HG03108 (cell line): ENCODE data around the gene CLMN.

ENCODE experiments used
- ATAC-seq: cut with Tn5 transposase; IDR thresholded peaks from one replicate; pipeline ENCODE4 v1.9.1; 2021; ENCODE audit warnings: moderate library complexity; ENCODE audit not compliant: unreplicated experiment

The CLMN gene

DNA sequence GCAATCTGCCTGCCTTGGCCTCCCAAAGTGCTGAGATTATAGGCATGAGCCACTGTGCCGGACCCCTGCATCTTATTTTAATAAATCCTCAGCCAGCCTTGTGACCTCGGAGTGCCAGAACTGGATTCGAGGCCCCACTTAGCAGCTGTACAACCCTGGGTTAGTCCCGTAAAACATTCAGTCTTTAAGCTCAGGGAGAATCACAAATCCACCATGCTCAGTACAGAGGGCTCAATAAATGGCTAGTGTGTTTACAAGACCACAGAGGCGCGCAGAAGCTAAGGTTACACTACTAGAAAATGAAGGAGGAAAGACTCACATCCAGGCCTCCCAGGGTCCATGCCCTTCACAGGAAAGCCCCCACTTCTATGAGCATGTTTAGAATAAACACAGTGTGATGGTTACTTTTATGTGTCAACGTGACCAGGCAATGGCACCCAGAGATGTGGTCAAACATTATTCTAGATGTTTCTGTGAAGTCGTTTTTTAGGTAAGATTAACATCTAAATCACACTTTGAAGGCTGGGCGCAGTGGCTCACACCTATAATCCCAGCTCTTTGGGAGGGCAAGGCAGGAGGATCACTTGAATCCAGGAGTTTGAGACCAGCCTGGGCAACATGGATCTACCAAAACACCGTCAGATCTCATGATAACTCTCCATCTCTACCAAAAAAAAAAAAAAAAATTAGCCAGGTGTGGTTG, 55.3 kb downstream of the CLMN start:
- ATAC-seq, result no peak

DNA sequence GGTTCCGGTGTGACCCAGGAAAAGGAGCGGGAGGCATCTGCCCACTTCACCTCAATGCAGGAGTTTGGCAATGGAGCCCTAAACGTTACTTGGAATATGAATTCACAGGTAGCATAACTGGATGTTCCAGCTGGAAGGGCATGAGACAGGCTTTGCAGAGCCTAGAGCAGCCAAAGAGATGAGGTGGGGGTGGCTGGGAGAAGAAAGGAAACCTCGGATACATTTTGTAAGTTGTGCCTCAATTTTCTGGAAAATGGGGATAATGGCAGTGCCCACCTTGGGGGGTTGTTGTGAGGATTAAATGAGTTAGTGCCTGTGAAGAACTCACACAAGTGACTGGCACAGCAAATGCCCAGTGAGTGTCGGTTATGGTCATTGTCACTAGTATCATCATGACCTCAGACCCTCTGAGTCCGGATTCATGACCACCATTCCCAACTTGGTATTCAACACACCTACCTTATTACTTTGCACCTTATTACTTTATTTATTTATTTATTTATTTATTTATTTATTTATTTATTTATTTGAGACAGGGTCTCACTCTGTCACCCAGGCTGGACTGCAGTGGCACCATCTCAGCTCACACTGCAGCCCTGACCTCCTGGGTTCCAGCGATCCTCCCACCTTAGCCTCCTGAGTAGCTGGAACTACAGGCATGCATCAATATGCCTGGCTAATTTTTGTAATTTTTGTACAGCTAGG, 56.0 kb downstream of the CLMN start:
- no peak for ATAC-seq

DNA sequence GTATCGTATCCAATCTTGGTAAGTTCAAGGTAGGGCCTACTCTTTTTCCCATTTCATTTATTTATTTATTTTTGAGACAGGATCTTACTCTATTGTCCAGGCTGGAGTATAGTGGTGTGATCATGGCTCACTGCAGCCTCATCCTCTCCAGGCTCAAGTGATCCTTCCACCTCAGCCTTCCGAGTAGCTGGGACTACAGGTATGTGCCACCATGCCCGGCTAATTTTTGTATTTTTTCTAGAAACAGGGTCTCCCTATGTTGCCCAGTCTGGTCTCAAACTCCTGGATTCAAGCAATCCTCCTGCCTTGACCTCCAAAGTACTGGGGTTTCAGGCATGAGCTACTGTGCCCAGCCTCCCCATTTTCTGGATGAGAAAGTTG, 57.2 kb downstream of the CLMN start:
- ATAC-seq, result no peak

DNA sequence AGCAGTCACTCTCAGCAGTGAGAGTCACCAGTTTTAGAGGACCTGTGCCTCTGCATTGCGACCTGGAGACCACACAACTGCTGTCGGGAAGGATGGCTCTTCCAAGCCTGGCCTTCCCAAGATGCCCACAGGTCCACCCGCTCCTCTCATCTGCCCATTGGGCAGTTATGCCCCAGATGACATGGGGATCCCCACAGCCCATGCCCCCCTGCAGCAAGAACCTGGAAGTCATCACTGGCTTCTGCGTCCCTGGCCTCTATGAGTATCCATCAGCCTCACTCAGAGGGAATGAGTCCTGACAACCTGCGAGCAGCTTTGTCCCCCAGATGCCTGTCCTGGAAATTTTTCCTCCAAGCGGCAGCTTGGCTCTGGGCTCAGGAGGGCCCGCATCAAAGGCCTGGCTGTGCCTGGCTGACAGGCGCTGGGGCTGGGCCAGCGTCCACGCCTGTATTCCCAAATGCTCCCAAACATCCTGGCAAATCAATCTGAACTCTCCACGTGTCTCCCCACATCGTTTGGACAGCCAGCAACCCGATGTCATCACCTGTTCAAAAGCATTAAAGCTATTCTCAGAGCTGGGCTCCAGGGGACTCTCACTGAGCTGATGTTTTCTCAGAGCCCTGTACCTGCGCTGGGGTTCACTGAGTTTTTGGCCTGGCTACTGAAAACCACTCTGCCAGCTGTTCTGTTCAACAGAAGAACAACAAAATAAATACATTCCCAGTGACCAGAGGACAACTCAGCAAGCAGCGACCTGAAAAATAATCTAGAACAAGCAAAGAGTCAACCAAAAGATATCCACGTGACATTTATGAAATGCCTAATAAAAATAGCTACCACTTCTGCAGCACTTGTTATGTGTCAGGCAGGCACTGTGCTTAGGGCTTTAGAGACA, 57.8 kb downstream of the CLMN start:
- no peak for ATAC-seq

DNA sequence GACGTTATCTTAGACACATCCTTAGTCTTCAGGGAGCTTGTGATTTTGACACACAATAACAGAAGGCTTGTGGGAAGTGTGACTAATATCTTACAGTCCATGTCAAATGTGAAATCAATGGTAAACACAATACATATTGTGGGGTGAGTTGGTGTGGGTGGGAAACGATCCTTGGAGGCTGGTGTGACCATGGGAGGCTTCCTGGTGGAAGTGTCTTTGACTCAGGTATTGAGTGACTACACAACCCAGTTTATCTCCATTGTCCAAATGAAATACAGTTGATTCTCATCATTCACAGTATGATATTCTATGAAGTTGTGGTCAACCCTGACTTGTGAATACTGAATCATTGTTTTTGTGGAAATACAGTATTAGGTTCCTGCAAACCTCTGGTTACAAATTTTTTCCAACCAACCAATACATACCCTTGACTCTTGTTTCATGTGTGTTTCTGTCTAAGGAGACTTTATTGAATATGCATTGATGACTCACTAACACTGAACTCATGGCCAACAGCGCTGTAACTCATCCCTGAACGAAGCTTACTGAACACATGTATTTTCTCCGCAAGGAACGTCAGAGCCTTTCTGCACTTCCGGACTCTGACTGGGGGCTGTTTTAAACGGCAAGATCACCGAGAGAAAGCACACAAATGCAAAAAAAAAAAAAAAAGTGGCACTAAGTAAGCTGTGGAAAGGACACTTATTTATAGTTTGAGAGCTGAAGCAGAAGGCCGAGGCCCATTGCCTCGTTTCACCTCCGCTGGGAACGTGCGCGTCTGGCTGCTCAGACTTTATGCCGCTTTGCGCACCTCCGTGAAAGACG, 59.0 kb downstream of the CLMN start:
- ATAC-seq, result no peak

DNA sequence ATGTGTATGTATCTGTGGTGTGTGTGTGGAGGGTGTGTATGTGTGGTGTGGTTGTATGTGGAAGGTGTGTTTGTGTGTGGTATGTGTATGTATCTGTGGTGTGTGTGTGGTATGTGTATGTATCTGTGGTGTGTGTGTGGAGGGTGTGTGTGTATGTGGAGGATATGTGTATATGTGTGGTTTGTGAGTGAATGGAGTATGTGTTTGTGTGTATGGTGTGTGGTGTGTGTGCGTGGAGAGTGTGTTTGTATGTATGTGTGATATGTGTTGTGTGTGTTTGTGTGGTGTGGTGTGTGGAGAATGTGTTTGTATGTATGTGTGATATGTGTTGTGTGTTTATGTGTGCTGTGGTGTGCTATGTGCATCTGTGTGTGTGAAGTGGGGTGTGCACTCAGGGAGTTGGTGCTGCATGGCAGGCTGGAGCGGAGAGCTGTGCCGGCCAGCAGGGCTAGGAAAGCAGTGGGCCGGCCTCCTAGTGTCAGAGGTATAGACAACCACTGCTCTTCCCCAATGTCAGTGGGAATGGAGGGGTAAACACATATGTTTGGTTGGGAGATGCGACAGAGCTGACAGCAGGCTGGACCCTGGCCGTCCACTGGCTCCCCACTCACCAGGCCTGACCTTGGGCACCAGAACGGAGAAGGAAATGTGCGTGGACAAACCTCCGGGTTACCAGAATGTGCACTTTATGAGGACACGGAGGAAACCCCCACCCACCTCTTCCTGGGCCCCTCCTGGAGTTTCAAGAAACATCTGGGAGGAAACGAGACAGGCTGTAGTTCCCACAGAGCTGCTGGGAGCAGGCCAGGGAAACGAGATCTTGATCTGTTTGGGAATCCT, 60.7 kb downstream of the CLMN start:
- ATAC-seq, result no peak

DNA sequence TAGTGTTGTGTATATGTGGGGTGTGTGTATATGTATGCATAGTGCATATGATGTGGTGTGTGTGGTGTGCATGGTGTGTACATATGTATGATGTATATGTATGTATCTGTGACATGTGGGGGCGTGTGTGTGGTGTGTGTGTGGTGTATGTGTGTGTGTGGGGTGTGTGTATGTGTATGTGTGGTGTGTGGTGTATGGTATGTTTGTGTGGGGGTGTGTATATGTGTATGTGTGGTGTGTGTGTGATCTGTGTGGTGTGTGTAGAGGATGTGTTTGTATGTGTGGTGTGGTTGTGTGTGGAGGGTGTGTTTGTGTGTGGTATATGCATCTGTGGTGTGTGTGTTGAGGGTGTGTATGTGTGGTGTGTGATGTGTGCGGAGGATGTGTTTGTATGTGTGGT, 61.6 kb downstream of the CLMN start:
- ATAC-seq, result no peak

DNA sequence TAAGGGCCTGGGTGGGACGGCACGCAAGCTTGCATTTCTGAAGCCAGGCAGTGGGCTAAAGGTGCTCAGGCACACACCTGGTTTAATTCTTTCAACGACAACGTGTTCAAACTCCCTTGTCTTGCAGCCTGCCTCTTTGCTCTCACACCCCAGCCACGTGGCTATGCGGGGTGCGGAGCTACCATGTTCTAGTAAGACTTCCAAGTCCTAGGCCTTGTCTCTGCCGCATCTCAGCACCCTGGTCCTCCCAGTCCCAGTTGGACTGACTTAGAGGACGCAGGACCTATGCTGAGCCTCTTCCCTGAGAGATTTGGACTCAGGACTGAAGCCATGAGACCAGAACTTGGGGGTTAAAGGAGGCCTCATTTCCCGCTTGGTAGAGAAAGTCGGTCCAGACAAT, 62.2 kb downstream of the CLMN start:
- ATAC-seq, result no peak

DNA sequence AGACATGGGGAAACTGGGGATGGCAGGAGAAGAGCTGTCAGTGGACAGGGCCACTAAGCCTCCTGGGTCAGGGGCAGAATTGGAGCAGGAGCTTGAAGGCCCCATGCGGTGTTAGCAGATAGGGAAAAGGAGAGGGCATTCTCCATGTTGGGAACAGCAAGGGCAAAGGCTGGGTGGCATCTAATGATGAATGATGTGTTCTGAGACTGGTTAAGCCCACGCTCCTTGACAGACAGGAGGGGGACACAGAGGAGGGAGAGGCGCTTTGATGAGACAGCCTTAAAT, 63.0 kb downstream of the CLMN start:
- no peak for ATAC-seq

DNA sequence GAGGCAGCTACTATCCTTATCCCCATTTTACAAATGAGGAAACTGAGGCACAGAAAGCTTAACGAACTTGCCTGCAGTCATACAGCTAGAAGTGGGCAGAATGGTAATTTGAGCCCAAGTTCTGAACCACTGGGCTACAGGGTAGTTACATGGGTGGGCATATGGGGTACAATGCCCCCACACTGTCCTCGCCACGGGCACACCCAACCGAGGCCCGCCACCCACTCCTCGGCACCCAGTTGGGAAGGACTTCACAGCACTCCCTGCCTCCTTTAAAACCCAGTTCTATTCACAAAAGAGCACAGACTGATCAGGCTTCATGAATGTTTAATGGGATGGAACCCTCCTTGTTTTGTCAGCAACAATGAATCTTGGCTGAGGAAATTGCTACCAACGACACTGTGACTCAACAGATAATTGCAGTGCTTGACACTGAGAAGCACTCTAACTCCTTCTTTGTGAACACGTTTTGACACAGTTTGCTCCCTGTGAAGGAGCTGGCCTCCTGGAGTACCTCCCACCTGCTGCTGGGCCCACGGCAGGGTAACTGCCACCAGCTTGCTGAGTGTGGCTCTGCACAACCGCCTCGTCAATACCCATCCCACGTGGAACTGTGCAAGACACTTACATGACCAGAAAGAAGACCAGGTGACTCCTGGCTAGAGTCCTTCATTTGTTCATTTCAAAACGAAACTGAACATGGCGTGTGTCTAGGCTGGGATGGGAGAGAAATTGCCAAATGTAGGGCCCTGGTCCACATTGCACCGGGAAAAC, 63.5 kb downstream of the CLMN start:
- ATAC-seq, result no peak

DNA sequence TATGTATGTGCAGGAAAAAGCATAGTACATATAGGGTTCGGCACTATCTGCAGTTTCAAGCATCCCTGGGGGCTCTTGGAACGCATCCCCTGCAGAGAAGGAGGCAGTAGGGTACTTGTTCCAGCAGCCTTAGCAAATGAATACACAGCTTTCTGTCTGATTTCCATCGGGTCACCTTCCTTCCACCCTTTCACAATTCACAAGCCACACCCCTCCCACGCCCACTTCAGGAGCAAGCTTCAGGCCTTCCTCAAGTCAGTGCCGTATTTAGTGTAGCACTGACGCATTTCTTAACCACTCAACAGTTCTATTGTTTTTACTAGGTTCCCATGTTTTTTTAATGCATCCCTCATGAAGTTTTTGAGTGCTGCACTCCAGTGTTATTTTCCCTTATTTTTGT, 64.2 kb downstream of the CLMN start:
- ATAC-seq, result no peak

DNA sequence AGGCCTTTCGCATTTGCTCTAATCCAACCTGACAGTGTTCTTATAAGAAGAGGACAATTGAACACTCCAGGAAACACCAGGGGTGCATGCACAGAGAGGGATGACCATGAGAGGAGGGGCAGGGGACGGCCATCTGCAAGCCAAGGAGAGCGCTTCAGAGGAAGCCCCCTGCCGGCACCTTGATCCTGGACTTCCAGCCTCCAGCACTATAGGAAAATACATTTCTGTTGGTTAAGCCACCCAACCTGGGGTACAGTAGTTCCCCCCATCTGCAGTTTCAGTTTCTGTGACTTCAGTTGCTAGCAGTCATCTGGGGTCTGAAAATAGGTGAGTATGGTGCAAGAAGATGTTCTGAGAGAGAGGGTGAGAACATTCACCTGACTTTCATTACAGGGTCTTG, 64.7 kb downstream of the CLMN start:
- ATAC-seq, result peak; percentile 37

DNA sequence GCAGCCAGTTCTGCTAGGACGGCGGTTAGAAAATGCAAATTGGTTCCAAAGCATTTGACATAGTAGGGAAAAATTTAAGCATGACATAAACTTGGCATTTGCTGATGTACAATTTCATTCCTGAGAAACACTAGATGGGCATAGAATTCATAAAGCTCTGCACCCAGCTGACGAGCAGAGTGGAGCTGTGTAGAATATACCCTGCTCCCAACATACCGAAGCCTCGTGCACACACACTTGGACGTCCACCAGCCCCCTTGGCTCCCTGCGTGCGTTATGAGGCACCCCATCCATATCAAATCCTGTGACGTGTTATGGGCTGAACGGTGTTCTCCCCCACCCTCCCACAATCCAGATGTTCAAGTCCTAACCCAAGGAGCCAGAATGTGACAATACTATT, 65.4 kb downstream of the CLMN start:
- ATAC-seq, result no peak

DNA sequence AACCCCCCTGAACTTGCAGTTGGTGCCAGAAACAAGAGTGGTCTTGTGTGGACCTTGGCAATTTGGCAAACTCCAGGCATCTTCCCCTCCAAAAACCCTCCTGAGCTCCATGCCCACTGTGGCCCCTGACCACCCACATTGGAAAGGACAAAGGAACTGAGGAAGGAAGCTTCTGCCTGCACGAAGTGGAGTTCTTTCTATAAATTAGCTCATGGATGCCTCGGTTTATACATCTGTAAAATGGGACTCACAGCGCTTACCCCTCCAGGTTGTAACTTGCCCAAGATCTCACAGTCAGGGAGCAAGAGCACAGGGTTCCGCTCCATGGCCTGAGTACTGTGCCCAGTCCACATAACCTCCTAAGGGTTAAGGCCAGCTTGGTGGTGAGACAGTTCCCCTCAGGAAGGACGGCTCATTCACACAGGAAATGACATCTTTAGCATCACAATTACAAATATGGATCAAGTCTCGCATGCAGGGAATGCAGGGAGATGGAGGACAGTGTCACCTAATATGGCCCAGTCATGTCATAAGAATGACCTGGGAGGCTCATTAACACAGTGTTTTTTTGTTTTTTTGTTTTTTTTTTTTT, 66.6 kb downstream of the CLMN start:
- no peak for ATAC-seq

DNA sequence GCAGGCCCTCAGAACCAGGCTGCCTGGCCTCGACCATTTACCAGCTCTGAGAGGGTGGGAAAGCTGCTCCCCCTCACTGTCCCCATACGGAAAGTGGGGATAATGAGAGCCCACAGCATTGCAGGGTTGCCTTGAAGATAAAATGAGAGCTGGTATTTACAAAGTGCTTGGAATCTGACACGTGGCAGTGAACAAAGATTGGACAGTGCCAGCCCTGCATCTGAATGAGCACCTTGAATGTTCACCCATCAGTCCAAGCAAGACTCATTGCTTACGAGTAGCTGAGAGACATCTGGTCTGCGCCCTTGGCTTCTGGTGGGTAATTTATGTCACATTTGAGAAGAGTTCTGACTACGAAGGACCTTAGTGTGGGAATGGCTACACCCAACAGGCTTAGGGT, 67.5 kb downstream of the CLMN start:
- ATAC-seq, result no peak

DNA sequence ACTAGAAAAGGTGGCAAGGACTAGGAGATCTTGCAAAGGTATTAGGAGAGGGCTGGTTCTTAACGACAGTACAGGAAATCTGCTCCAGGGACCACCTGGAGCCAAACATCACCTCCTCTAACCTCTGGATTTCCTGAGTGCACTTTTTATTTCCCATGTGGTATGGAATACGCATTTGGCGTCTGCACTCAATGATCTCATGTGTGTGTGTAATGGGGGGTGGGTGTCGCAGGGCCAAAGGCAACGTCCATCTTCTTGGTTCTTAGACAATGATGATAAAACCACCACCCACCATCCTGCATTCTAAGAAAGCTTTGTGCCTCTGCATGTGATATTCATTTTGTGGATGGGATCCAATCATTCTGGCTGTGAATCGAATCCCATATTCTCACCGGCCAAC, 68.8 kb downstream of the CLMN start:
- no peak for ATAC-seq

DNA sequence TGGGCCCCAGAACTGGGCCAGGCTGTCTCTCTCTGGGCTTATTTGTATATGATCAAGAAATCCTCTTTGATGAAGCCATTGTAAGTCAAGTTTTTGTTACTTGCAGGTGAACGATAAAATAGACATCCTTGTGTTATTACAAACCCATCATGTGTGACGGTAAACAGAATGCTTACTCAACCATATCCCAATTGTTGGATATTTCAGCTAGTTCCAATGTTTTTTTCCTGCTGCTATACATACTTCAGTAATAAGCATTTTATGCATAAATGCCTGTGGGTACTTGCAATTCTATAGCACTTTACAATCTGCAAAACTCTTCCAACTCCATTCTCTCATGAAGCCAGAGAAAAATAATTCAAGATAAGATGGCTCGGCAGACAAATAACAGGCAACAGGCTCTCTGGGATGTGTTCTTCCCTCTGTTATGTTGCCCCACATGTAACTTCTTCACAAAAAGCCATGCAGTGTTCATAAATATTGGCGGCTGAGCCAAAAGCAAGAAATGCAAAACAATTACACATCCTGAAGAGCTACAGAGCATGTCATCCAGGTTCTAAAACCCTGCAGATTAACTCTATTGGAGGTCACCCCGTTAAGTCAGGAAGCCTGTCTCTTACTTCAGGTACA, 69.5 kb downstream of the CLMN start:
- ATAC-seq, result no peak

DNA sequence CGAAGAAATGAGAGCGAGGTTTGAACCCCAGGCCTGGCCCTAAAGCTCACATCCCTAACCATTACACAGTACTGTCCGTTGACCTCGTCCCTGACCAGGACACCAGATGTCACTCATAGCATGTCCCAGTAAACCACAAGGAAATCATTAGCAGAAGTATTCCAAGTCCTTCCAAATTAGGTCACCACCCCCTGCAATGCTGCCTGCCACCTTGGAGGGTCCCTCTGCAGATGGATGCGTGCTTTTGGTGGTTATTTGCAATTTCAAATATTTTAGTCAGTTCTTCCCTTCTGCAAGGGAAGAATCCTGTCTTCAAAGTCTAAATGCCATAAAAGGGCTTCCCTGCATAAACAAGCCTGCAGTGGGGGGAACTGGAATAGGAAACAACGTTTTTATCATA, 71.3 kb downstream of the CLMN start:
- ATAC-seq, result no peak

DNA sequence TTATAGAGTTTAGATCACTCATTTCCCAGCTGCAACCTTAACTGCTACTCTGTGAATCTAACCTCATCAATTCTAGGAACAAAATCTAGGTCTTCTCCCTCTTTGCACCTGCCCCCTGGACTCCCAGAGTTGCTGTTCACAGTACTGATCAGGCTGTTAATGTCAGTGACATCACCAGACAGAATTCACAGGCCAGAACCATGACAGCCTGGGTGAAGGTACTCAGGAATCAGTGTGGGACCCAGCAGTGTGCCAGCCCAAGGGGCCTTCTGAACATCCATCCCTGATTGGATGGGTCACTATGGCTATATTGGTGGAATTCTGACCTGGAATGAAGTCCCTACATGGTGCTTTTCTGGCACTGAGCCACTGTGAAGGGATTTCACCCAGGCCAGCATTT, 72.8 kb downstream of the CLMN start:
- ATAC-seq, result no peak
